Measurements from ENCODE around the gene CELSR1.

CELSR1 gene

GRCh38 chr22:46350646-46351045, 186.8 kb downstream of the CELSR1 start:
- Histone ChIP-seq H3K18ac (ENCODE audit: low read length) (no peak overlapping the region), H3K36me3 (ENCODE audit: control insufficient read depth in 1 of 2, insufficient read depth in 2 of 2, low read length in 2 of 2) (peaks cover 85 to 88% of the 10 kb centered on the region in 2 experiments), H2BK12ac (ENCODE audit: low read length) (no peak overlapping the region), H3K79me1 (ENCODE audit: low read length) (no peaks in the 10 kb centered on the region), H3K4me2 (ENCODE audit: low read length) (no peak overlapping the region), H2AFZ (ENCODE audit: insufficient read depth, low read length, poor library complexity) (no peak overlapping the region), H3K79me2 (ENCODE audit: control insufficient read depth, insufficient read depth, low read length, poor library complexity) (no peaks in the 10 kb centered on the region), H2BK120ac (ENCODE audit: insufficient read depth, low read length, poor library complexity) (no peak overlapping the region), H3K4me1 (ENCODE audit: control insufficient read depth in 1 of 2, insufficient read depth in 2 of 2, low read length in 2 of 2) (no peaks in the 10 kb centered on the region), H2BK5ac (ENCODE audit: low read depth, low read length, poor library complexity) (no peak overlapping the region), H3K9ac (ENCODE audit: low read length) (no peak overlapping the region), H4K12ac (ENCODE audit: low read depth, low read length) (no peak overlapping the region), H3K9me3 (ENCODE audit: insufficient read depth, low read depth, low read length) (peaks cover 2% of the 10 kb centered on the region), H3K4me3 (ENCODE audit: low read depth, low read length) (no peak overlapping the region), H3K14ac (ENCODE audit: low read length) (no peak overlapping the region), H4K8ac (ENCODE audit: low read depth, low read length) (no peak overlapping the region), H4K91ac (ENCODE audit: low read depth, low read length) (no peak overlapping the region), H2AK5ac (ENCODE audit: low read length) (no peak overlapping the region), H3K4ac (ENCODE audit: low read depth, low read length) (no peak overlapping the region), H3K27ac (ENCODE audit: low read depth, low read length) (no peak overlapping the region), H3K23ac (ENCODE audit: low read length) (no peak overlapping the region), H3K27me3 (ENCODE audit: insufficient read depth, low read length) (no peaks in the 10 kb centered on the region)
- WGBS (ENCODE audit: extremely low coverage, insufficient coverage, insufficient read length): no CpG with 5 or more reads among the region's 20 CpGs
- no peak for DNase-seq

- H3K79me1 ChIP-seq (ENCODE audit: low read length): no peaks in the 10 kb centered on the region
- WGBS (ENCODE audit: extremely low coverage, insufficient coverage, insufficient read length): no CpG with 5 or more reads among the region's 7 CpGs
- no peaks in the 10 kb centered on the region for H3K4me1 ChIP-seq (ENCODE audit: control insufficient read depth in 1 of 2, insufficient read depth in 2 of 2, low read length in 2 of 2)
- H4K12ac ChIP-seq (ENCODE audit: low read depth, low read length): no peak overlapping the region
- H3K27me3 ChIP-seq (ENCODE audit: insufficient read depth, low read length): no peaks in the 10 kb centered on the region
- no peaks in the 10 kb centered on the region for H3K79me2 ChIP-seq (ENCODE audit: control insufficient read depth, insufficient read depth, low read length, poor library complexity)
- H3K23ac ChIP-seq (ENCODE audit: low read length): no peak overlapping the region
- DNase-seq: no peak
- no peak overlapping the region for H4K8ac ChIP-seq (ENCODE audit: low read depth, low read length)
- peaks cover 81 to 89% of the 10 kb centered on the region in 2 experiments for H3K36me3 ChIP-seq (ENCODE audit: control insufficient read depth in 1 of 2, insufficient read depth in 2 of 2, low read length in 2 of 2)
- H2AK5ac ChIP-seq (ENCODE audit: low read length): no peak overlapping the region
- H2BK5ac ChIP-seq (ENCODE audit: low read depth, low read length, poor library complexity): no peak overlapping the region
- no peak overlapping the region for H3K4me2 ChIP-seq (ENCODE audit: low read length)
- H4K91ac ChIP-seq (ENCODE audit: low read depth, low read length): no peak overlapping the region
- no peak overlapping the region for H3K9ac ChIP-seq (ENCODE audit: low read length)
- H3K27ac ChIP-seq (ENCODE audit: low read depth, low read length): no peak overlapping the region
- no peak overlapping the region for H3K4ac ChIP-seq (ENCODE audit: low read depth, low read length)
- H3K9me3 ChIP-seq (ENCODE audit: insufficient read depth, low read depth, low read length): peaks cover 2% of the 10 kb centered on the region
- H2AFZ ChIP-seq (ENCODE audit: insufficient read depth, low read length, poor library complexity): no peak overlapping the region
- H3K18ac ChIP-seq (ENCODE audit: low read length): no peak overlapping the region
- H3K4me3 ChIP-seq (ENCODE audit: low read depth, low read length): no peak overlapping the region
- H3K14ac ChIP-seq (ENCODE audit: low read length): no peak overlapping the region
- H2BK120ac ChIP-seq (ENCODE audit: insufficient read depth, low read length, poor library complexity): no peak overlapping the region
- H2BK12ac ChIP-seq (ENCODE audit: low read length): no peak overlapping the region
Observed at GRCh38 chr22:46350121-46350520, 187.3 kb downstream of the CELSR1 start.

GRCh38 chr22:46349681-46350080, 187.7 kb downstream of the CELSR1 start:
- Histone ChIP-seq H3K27ac (ENCODE audit: low read depth, low read length) (no peak overlapping the region), H3K9me3 (ENCODE audit: insufficient read depth, low read depth, low read length) (peaks cover 2% of the 10 kb centered on the region), H2BK5ac (ENCODE audit: low read depth, low read length, poor library complexity) (no peak overlapping the region), H2BK12ac (ENCODE audit: low read length) (no peak overlapping the region), H4K91ac (ENCODE audit: low read depth, low read length) (no peak overlapping the region), H3K4me1 (ENCODE audit: control insufficient read depth in 1 of 2, insufficient read depth in 2 of 2, low read length in 2 of 2) (no peaks in the 10 kb centered on the region), H2BK120ac (ENCODE audit: insufficient read depth, low read length, poor library complexity) (no peak overlapping the region), H3K79me1 (ENCODE audit: low read length) (no peaks in the 10 kb centered on the region), H4K12ac (ENCODE audit: low read depth, low read length) (no peak overlapping the region), H3K18ac (ENCODE audit: low read length) (no peak overlapping the region), H2AK5ac (ENCODE audit: low read length) (no peak overlapping the region), H3K14ac (ENCODE audit: low read length) (no peak overlapping the region), H3K23ac (ENCODE audit: low read length) (no peak overlapping the region), H2AFZ (ENCODE audit: insufficient read depth, low read length, poor library complexity) (no peak overlapping the region), H3K79me2 (ENCODE audit: control insufficient read depth, insufficient read depth, low read length, poor library complexity) (no peaks in the 10 kb centered on the region), H3K27me3 (ENCODE audit: insufficient read depth, low read length) (no peaks in the 10 kb centered on the region), H4K8ac (ENCODE audit: low read depth, low read length) (no peak overlapping the region), H3K4me3 (ENCODE audit: low read depth, low read length) (no peak overlapping the region), H3K9ac (ENCODE audit: low read length) (no peak overlapping the region), H3K36me3 (ENCODE audit: control insufficient read depth in 1 of 2, insufficient read depth in 2 of 2, low read length in 2 of 2) (peaks cover 78 to 87% of the 10 kb centered on the region in 2 experiments), H3K4ac (ENCODE audit: low read depth, low read length) (no peak overlapping the region), H3K4me2 (ENCODE audit: low read length) (no peak overlapping the region)
- WGBS (ENCODE audit: extremely low coverage, insufficient coverage, insufficient read length): no CpG with 5 or more reads among the region's 6 CpGs
- DNase-seq: no peak

GRCh38 chr22:46349238-46349637, 188.2 kb downstream of the CELSR1 start:
- no peak overlapping the region for H3K23ac ChIP-seq (ENCODE audit: low read length)
- H3K79me2 ChIP-seq (ENCODE audit: control insufficient read depth, insufficient read depth, low read length, poor library complexity): no peaks in the 10 kb centered on the region
- no peak overlapping the region for H2AK5ac ChIP-seq (ENCODE audit: low read length)
- no peak overlapping the region for H4K8ac ChIP-seq (ENCODE audit: low read depth, low read length)
- H3K27me3 ChIP-seq (ENCODE audit: insufficient read depth, low read length): no peaks in the 10 kb centered on the region
- no peak for DNase-seq
- no peaks in the 10 kb centered on the region for H3K4me1 ChIP-seq (ENCODE audit: control insufficient read depth in 1 of 2, insufficient read depth in 2 of 2, low read length in 2 of 2)
- H2BK5ac ChIP-seq (ENCODE audit: low read depth, low read length, poor library complexity): no peak overlapping the region
- H3K9ac ChIP-seq (ENCODE audit: low read length): no peak overlapping the region
- H3K4me3 ChIP-seq (ENCODE audit: low read depth, low read length): no peak overlapping the region
- H3K18ac ChIP-seq (ENCODE audit: low read length): no peak overlapping the region
- H3K79me1 ChIP-seq (ENCODE audit: low read length): no peaks in the 10 kb centered on the region
- H3K27ac ChIP-seq (ENCODE audit: low read depth, low read length): no peak overlapping the region
- WGBS (ENCODE audit: extremely low coverage, insufficient coverage, insufficient read length): no CpG with 5 or more reads among the region's 18 CpGs
- peaks cover 78 to 88% of the 10 kb centered on the region in 2 experiments for H3K36me3 ChIP-seq (ENCODE audit: control insufficient read depth in 1 of 2, insufficient read depth in 2 of 2, low read length in 2 of 2)
- no peak overlapping the region for H2AFZ ChIP-seq (ENCODE audit: insufficient read depth, low read length, poor library complexity)
- peaks cover 2% of the 10 kb centered on the region for H3K9me3 ChIP-seq (ENCODE audit: insufficient read depth, low read depth, low read length)
- H2BK120ac ChIP-seq (ENCODE audit: insufficient read depth, low read length, poor library complexity): no peak overlapping the region
- H2BK12ac ChIP-seq (ENCODE audit: low read length): no peak overlapping the region
- H4K12ac ChIP-seq (ENCODE audit: low read depth, low read length): no peak overlapping the region
- no peak overlapping the region for H3K4ac ChIP-seq (ENCODE audit: low read depth, low read length)
- no peak overlapping the region for H3K14ac ChIP-seq (ENCODE audit: low read length)
- H3K4me2 ChIP-seq (ENCODE audit: low read length): no peak overlapping the region
- H4K91ac ChIP-seq (ENCODE audit: low read depth, low read length): no peak overlapping the region

Data from trophoblast cell (in vitro differentiated cells and primary cell).